Brain microvascular endothelial cell (primary cell): Measurements from ENCODE around the gene CDH13.

ENCODE experiments used
- DNase-seq: peaks from one replicate; pipeline ENCODE4 v3.0.0-alpha.2; 2020
- H3K27ac ChIP-seq: fragments of 250-450 bp; sonication (Bioruptor Pico); 2 replicates; pipeline ENCODE4 v1.5.1; 2020; ENCODE audit warnings: mild to moderate bottlenecking, moderate library complexity
- H3K27me3 ChIP-seq: fragments of 250-450 bp; sonication (Bioruptor Pico); replicated peaks from 2 replicates; pipeline ENCODE4 v1.5.1; 2020; ENCODE audit warnings: mild to moderate bottlenecking
- H3K36me3 ChIP-seq: fragments of 250-450 bp; sonication (Bioruptor Pico); replicated peaks from 2 replicates; pipeline ENCODE4 v1.5.1; 2020; ENCODE audit warnings: mild to moderate bottlenecking
- H3K4me3 ChIP-seq: 2 replicates; pipeline ENCODE4 v1.5.1; 2011; ENCODE audit warnings: low read depth, mild to moderate bottlenecking, control low read depth, low read length, moderate library complexity
- CTCF ChIP-seq: IDR thresholded peaks from 2 replicates; pipeline ENCODE4 v1.5.1; 2011; ENCODE audit warnings: low read depth, mild to moderate bottlenecking, moderate library complexity, low read length, control low read depth, inconsistent platforms; ENCODE audit errors: missing control alignments
- in situ Hi-C: cut with HindIII; loops from 2 replicates; pipeline ENCODE4 v1.10.0; 2017; ENCODE audit warnings: low sequenced_read_pairs, low pct_ligation_motif_present

CDH13 gene

GRCh38 chr16:83652943-83653342 lies 1026.2 kb downstream of the CDH13 start:
- Histone ChIP-seq H3K27ac (no peak overlapping the region), H3K4me3 (no peak overlapping the region), H3K27me3 (no peaks in the 10 kb centered on the region), H3K36me3 (no peaks in the 10 kb centered on the region)
- in situ Hi-C loops: no loop called here
- DNase-seq: no peak
- no peak for TF ChIP-seq CTCF

GRCh38 chr16:83653785-83654184 lies 1027.0 kb downstream of the CDH13 start:
- H3K4me3 ChIP-seq: no peak overlapping the region
- in situ Hi-C loops: no loop called here
- no peak for TF ChIP-seq CTCF
- DNase-seq: peak; percentile 65
- no peaks in the 10 kb centered on the region for H3K36me3 ChIP-seq
- H3K27me3 ChIP-seq: no peaks in the 10 kb centered on the region
- H3K27ac ChIP-seq: no peak overlapping the region

- H3K27me3 ChIP-seq: no peaks in the 10 kb centered on the region
- in situ Hi-C loops: no loop called here
- TF ChIP-seq CTCF: no peak
Measured at GRCh38 chr16:83660282-83660681, 1033.5 kb downstream of the CDH13 start.

GRCh38 chr16:83661656-83662055 lies 1034.9 kb downstream of the CDH13 start:
- Histone ChIP-seq H3K27me3 (no peaks in the 10 kb centered on the region), H3K27ac (no peak overlapping the region), H3K4me3 (no peak overlapping the region), H3K36me3 (no peaks in the 10 kb centered on the region)
- no peak for TF ChIP-seq CTCF
- no peak for DNase-seq
- in situ Hi-C loops: no loop called here

More at GRCh38 chr16:83660282-83660681, 1033.5 kb downstream of the CDH13 start:
- H3K27ac ChIP-seq: no peak overlapping the region
- no peak overlapping the region for H3K4me3 ChIP-seq
- DNase-seq: no peak
- H3K36me3 ChIP-seq: no peaks in the 10 kb centered on the region

- in situ Hi-C loops: no loop called here
- no peak for DNase-seq
- Histone ChIP-seq H3K4me3 (no peak overlapping the region), H3K27ac (no peak overlapping the region), H3K36me3 (peaks cover 3% of the 10 kb centered on the region), H3K27me3 (no peaks in the 10 kb centered on the region)
- no peak for TF ChIP-seq CTCF
Measured at GRCh38 chr16:83666449-83666848, 1039.7 kb downstream of the CDH13 start.

GRCh38 chr16:83669456-83669855 lies 1042.7 kb downstream of the CDH13 start:
- TF ChIP-seq CTCF: no peak
- Histone ChIP-seq H3K27me3 (no peaks in the 10 kb centered on the region), H3K27ac (no peak overlapping the region), H3K36me3 (peaks cover 11% of the 10 kb centered on the region), H3K4me3 (no peak overlapping the region)
- DNase-seq: no peak
- in situ Hi-C loops: no loop called here
